ENCODE measurements around the gene VEGFD.
A peak's percentile ranks its signal among the peaks of the same experiment; 100 is the strongest.

VEGFD gene

GRCh38 chrX:15335135-15336022 lies 48.8 kb downstream of the VEGFD start, which contains the start of gene PIGA (continued):
- TF ChIP-seq, protein P1, sequence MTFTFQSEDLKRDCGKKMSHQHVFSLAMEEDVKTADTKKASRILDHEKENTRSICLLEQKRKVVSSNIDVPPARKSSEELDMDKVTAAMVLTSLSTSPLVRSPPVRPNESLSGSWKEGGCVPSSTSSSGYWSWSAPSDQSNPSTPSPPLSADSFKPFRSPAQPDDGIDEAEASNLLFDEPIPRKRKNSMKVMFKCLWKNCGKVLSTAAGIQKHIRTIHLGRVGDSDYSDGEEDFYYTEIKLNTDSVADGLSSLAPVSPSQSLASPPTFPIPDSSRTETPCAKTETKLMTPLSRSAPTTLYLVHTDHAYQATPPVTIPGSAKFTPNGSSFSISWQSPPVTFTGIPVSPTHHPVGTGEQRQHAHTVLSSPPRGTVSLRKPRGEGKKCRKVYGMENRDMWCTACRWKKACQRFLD (tag by site-specific recombination; IDR thresholded peaks at IDR 0.05), result no peak
- no peak for TF ChIP-seq ZNF174 (tag by site-specific recombination; IDR thresholded peaks at IDR 0.05)
- TF ChIP-seq ZNF146 (tag by site-specific recombination; IDR thresholded peaks at IDR 0.05), result no peak
- TF ChIP-seq PRDM10 (tag by site-specific recombination; IDR thresholded peaks at IDR 0.05), result no peak
- no peak for TF ChIP-seq WT1 (tag by site-specific recombination; IDR thresholded peaks at IDR 0.05)
- peak; percentile 67 for TF ChIP-seq ZNF335 (tag by site-specific recombination; conservative IDR thresholded peaks at IDR 0.05)
- TF ChIP-seq ZNF580 (tag by site-specific recombination; IDR thresholded peaks at IDR 0.05), result no peak
- no peak for TF ChIP-seq ZNF629 (tag by site-specific recombination; IDR thresholded peaks at IDR 0.05)
- no peak for TF ChIP-seq ZBTB21 (tag by site-specific recombination; IDR thresholded peaks at IDR 0.05)
- TF ChIP-seq ZSCAN5A (tag by site-specific recombination; IDR thresholded peaks at IDR 0.05), result no peak
- TF ChIP-seq GLI4 (tag by site-specific recombination; IDR thresholded peaks at IDR 0.05), result no peak
- TF ChIP-seq ZNF366 (tag by site-specific recombination; conservative IDR thresholded peaks at IDR 0.05), result no peak
- no peak for TF ChIP-seq ZNF626 (tag by site-specific recombination; IDR thresholded peaks at IDR 0.05)
- TF ChIP-seq ZNF433 (tag by site-specific recombination; IDR thresholded peaks at IDR 0.05; ENCODE audit: low read depth), result no peak
- no peak for TF ChIP-seq ZNF571 (tag by site-specific recombination; IDR thresholded peaks at IDR 0.05)
- no peak for TF ChIP-seq ZNF155 (tag by site-specific recombination; IDR thresholded peaks at IDR 0.05)
- TF ChIP-seq AEBP2 (tag by site-specific recombination; IDR thresholded peaks at IDR 0.05; ENCODE audit: borderline replicate concordance), result no peak
- TF ChIP-seq ZNF248 (tag by site-specific recombination; IDR thresholded peaks at IDR 0.05), result no peak
- TF ChIP-seq, protein P2, sequence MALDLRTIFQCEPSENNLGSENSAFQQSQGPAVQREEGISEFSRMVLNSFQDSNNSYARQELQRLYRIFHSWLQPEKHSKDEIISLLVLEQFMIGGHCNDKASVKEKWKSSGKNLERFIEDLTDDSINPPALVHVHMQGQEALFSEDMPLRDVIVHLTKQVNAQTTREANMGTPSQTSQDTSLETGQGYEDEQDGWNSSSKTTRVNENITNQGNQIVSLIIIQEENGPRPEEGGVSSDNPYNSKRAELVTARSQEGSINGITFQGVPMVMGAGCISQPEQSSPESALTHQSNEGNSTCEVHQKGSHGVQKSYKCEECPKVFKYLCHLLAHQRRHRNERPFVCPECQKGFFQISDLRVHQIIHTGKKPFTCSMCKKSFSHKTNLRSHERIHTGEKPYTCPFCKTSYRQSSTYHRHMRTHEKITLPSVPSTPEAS (tag by site-specific recombination; IDR thresholded peaks at IDR 0.05), result no peak
- no peak for TF ChIP-seq ZNF785 (tag by site-specific recombination; IDR thresholded peaks at IDR 0.05)
- TF ChIP-seq, protein P3, sequence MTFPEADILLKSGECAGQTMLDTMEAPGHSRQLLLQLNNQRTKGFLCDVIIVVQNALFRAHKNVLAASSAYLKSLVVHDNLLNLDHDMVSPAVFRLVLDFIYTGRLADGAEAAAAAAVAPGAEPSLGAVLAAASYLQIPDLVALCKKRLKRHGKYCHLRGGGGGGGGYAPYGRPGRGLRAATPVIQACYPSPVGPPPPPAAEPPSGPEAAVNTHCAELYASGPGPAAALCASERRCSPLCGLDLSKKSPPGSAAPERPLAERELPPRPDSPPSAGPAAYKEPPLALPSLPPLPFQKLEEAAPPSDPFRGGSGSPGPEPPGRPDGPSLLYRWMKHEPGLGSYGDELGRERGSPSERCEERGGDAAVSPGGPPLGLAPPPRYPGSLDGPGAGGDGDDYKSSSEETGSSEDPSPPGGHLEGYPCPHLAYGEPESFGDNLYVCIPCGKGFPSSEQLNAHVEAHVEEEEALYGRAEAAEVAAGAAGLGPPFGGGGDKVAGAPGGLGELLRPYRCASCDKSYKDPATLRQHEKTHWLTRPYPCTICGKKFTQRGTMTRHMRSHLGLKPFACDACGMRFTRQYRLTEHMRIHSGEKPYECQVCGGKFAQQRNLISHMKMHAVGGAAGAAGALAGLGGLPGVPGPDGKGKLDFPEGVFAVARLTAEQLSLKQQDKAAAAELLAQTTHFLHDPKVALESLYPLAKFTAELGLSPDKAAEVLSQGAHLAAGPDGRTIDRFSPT (tag by site-specific recombination; IDR thresholded peaks at IDR 0.05), result no peak
- TF ChIP-seq ZNF707 (tag by site-specific recombination; IDR thresholded peaks at IDR 0.05), result no peak
- no peak for TF ChIP-seq ZNF274 (IDR thresholded peaks at IDR 0.05; ENCODE audit: low read length)
- TF ChIP-seq ZNF274 (tag by site-specific recombination; IDR thresholded peaks at IDR 0.05; ENCODE audit: borderline replicate concordance), result no peak
- TF ChIP-seq OSR2 (tag by site-specific recombination; IDR thresholded peaks at IDR 0.05), result no peak

Data from HEK293 (cell line).